HG02623 (cell line): Measurements from ENCODE around the gene DIDO1.
"Not testable (repeated sequence)": the region's sequence is repeated elsewhere in the genome, so short reads cannot be mapped to it uniquely, and the experiment has no call there.

ENCODE experiments used
- ATAC-seq: cut with Tn5 transposase; IDR thresholded peaks from one replicate; pipeline ENCODE4 v1.9.1; 2021; ENCODE audit warnings: moderate library complexity; ENCODE audit not compliant: unreplicated experiment

DIDO1 gene

DNA sequence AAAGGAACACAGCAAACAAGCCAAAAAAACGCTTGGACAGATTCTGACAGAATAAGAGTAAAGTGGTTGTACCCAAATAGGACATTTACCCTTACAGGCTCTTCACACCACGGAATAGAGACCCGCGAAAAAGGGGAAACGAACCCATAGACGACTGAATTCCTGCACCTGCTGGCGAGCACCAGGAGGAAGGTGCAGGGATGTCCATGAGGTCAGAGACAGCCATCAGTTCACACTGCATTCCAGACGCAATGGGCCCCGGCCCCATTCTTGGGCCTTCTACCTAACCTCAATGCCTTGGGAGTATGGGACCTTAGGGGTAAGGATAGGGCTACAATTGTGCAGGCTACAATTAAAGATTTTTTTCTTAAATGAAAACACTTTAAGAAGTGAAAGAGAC lies 5.2 kb upstream of the DIDO1 start:
- ATAC-seq, result no peak

DNA sequence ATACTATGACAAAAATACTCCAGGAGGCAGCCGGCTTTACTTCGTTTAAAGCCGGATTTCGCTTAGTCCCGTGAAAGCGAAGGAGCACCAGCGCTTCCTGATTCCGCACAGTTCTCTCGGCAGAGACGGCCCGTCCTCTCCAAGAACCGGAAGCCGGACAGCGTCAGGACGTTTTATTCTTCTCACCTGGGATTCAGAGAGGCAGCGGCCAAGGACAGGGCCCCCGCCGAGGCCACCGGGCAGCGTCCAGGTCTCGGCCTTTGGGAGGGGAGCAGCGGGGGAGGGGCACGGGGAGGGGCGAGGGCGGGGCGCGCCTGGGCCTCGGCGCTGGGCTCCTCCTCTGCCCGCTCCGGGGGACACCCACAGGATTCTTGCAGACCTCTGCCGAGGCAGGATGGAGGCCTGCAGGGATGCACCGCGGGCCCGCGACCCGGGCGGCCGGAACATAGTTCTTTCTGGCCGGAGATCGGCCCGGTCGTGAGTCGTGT lies 2.8 kb upstream of the DIDO1 start:
- no peak for ATAC-seq

DNA sequence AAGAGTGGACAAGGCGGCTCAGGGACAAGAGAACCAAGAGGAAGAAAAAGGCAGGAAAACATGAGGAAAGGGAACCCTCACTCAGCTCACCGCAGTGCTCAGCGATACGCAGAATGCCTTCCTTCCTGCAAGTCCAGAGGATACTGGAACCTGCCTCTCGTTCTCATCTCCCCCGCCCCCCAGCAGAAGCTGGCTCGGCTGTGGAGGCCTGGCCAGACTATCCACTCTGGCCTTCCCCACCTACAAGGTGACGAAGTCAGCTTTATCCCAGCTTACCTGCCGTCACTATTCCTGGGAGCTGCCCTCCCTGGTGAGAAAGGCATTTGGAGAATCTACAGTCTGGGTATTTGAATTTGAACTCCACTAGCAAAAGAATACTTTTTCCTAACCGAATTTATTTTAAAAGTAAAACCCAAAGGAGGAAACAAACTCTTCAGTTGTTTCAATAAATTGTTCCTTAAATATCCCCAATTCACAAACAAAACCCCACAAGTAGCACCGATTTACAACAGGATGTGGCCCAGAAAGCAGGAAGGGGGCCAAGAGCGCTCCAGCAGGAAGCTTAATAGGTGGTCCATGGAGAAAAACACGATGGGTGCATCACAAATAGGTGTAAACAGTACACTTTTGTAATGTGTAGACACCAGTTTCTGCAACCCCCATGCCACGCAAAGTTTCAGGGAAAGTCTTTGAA lies 2.1 kb upstream of the DIDO1 start:
- no peak for ATAC-seq

DNA sequence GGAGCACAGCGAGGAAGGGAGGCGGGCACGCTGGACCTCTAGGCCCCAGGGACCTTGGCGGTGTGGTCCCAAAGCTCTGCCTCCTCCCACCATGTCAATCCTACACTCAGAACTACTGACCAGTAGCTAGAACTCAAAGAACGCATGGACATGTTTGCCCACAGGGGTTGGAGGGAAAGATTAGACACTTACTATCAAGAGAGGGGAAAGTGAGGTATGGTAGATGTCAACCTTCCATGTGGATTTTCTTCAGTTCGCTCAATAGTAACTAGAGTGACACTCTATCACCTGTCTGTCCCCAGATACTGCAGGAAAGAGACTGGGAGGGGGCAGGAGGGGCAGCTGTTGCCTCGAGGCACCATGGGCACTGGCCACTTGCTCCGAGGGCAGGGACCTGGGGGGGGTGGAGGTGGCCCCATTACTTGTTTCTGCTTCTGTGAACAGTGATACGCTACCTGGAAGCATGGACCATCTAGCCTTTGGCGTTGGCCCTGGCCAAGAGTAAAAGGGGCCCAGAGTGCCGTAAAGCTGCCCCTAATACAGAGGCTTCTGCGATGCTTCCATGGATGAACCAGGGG lies 912 bp upstream of the DIDO1 start:
- no peak for ATAC-seq

DNA sequence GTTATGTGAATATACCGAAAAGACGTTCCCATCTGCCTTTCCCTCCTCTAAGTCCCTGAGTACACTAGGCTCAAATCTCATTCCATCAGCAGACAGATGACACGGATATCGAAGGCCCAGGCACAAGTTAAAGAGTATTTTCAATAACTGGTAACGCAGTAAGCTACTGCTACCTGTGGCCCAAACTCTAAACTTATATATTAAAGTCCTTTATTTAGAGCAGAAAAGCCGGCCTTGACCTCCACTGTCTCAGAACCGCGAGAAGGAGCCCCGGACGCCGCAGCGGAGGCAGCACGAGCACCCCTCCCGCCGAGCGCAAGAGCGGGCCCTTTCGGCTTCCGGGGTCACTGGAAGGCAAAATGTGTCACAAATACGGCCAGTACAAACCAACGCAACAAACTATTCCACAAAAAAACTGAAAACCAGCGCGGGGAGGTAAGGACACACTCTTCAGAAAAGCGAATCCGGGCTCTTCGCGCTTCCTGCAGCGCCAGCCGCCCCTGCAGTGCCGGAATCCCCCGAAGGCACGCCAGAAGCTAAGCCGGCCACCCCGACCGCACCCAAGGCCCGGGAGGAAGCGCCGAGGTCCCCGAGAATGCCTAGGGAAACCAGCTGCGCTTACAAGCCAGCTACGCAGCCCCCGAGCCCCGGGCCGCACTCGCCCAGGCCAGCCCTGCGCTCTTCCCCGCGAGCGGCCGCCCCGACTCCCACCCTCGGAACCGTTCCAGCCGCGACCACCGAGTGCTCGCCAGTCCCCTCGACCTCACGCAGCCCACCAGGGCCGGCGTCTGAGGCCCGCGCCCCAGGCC lies 681 bp downstream of the DIDO1 start:
- peak; percentile 4 for ATAC-seq

DNA sequence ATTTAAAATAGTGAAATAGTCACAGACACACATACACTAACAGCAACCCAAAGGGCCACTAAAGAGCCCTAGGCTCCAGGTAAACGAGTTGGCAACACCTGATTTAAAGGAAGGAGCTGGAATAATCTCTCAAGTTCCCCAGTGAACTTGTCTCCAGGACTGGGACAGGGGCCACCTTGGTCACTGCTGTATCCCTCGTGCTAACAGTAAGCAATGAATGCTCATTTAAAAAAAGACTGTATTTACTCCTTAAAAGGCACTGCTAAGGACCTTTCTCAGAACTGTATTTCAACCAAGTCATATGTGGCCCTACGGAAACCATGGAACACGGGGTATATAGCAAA lies 1.3 kb downstream of the DIDO1 start:
- ATAC-seq, result no peak

DNA sequence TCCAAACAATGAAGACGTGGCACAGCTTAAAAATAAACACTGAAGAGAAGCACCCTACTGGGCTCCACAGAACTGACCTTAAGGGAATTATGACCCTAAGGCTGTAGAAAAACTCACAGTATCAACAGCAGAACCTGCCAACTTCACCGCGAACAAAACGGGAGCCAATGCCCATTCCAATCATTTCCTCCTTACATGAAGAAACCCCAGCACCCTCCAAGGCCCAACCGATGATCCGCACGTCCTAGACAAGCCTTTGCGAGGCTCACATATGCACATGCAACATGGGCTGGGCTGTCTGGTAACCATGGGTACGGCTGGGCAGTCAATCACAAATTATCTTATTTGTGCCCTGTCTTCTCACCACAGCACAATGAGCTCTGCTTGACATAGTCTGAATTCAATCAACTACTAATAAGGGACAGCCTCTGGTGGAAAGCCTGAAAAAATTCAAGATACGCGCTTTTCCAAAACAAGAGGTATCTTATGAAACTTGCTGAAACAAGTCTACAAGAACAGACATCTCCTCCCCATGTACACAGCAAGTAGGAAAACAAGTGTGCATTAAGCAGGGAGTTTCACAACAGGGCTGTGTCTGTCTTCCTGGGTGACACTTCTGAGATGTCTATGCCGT lies 1.7 kb downstream of the DIDO1 start:
- no peak for ATAC-seq

DNA sequence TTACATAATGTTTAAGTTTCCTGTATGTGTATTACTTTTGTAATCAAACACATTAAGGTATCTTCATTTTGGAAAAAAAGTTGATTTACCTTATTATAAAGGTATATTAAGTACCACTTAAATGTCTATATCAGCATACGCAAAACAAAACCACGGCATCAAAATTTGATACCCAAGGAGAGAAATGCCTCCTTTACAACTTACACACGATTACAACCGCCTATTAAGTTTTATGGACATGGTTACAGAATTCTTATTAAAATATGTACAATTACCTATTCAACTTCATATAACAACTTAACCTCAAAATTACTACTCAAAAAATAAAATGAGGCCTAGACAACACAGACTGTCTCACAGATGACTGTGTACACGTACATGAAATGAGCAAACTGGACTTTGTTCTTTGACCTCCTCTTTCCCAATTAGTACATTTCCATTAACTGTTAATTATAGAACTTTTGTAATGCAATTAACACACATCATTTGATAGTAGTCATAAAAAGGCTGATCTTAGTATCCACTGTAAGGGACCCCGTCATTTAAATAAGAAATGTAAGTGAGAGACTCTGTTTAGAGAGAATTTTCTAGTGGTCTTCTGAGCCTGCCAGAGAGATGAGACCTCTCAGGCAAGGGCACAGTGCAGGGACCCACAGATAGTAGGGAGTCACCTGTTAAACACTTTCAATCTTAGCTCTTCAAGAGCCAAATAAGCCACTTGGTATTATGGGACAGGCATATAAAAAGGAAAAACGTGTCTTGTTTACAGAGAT lies 2.5 kb downstream of the DIDO1 start:
- no peak for ATAC-seq

DNA sequence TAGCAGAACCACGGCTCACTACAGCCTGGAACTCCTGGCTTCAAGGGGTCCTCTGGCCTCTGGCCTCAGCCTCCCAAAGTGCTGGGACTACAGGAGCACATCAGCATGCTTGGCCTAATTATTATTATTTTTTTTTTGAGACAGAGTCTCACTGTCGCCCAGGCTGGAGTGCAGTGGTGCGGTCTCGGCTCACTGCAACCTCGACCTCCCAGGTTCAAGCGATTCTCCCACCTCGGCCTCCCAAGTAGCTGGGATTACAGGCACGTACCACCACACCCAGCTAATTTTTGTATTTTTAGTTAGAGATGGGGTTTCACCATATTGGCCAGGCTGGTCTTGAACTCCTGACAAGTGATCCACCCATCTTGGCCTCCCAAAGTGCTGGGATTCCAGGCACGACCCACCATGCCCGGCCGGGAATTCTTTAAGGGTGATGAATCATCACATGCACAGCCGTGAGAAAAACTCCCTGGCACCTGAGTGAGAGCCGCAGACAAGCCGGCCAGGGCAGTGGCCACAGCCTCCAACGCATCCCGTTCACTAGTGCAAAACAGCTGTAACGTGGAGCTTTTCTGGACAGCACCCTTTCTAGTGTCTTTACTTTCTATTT lies 3.1 kb downstream of the DIDO1 start:
- not testable (repeated sequence) for ATAC-seq

DNA sequence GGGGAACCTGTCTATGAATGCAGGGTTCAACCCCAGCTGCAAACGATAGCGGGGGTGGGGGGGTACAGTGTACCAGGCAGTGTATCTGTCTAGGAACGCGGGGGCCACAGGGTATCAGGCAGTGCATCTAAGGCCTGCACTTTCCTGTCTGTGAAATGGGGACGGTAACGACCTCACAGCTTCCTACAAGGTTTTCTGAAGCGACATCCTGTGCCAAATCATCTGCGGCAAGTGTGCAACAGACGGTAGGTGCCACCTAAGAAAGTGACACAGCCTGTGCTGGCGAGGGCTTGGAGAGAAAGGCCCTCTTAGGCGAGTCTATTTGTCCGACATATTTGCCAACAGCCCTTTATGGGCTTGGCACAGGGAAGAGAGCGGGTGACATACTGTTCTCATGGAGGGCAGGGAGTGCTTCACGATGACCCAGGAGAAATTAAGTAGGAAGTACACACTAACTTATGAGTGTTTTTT lies 3.8 kb downstream of the DIDO1 start:
- ATAC-seq, result no peak

DNA sequence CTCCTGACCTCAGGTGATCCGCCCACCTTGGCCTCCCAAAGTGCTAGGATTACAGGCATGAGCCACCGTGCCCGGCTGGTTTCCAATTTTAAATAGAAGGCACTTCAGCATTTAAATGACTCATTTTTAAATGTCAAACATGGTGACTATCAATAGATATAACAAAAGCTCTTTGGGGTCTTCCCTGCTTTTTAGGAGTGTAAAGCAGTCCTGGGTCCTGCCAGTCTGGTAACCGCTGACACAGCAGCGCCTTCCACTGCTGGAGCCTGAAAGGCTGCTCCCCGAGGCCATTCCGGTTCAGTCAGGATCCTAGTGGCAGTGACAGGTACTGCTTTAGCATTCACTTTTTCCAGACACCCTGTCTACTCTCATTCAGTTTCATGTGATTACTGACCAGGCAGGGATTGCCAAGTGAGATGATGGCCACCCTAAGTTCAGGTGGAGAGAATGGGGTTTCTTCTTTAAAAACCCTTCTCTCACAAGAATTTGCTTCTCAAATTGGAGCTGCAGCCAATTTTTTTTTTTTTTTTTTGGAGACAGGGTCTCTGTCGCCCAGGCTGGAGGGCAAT lies 5.1 kb downstream of the DIDO1 start:
- no peak for ATAC-seq

DNA sequence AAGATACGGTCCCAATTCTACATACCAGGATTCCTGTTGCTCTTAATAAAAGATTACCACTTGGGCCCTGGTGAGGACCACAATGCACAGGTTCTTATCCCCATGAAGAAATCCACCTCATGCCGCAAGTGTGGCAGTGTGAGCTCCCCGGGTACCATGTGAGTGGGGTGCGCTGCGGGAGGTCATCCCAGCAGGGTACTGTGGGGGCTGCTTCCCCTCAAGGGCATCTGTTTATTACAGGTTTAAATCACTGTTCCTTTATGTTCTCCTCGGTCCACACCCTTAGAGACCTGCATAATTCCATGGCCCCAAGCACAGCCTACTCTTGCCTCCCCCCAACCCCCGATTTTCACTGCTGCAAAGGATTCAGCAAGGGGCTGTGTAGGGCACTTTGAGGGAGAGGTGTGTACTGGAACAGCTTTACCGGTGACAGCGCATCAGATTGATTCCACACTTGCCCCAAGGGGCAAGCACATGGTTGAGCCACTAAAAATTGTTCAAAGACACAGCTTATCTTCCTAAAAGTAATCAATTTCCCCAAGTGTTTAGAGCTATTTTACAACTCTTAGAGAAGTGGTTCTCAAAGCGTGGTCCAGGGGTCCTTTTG lies 6.2 kb downstream of the DIDO1 start:
- no peak for ATAC-seq

DNA sequence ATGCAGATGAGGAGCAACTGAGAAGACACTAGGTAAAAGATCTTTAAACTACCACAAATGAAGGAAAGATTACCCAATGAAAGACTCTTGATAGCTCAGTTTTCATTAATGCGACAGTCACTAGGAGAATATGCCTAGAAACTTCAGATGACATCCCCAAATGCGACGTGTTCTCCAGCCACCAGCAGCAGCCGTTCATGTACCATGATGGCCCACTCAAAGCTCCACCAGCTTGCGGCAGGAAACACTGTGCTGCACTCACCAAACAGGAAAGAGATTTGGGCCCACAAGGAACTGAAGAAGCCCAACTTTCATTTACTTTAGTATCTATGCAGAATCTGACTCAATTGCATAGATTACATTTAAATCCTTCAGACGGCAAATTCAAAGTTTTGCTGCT lies 7.5 kb downstream of the DIDO1 start:
- no peak for ATAC-seq

DNA sequence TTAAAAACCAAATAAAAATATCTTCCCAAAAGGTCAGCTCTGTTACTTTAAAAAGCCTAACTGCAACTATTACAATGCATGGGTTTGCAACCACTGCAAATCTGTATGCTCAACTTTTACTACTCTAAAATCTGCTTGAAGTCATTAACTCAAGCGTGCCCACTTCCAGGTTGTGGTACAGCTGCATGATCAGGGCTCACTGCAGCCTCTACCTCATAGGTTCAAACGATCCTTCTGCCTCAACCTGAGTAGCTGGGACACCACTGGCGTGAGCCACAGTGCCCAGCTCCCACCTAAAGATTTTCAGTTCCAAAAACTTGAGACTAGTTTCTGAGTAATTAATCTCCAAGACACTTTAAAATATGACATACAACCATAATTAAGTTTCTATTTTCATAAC lies 8.2 kb downstream of the DIDO1 start:
- ATAC-seq, result no peak

DNA sequence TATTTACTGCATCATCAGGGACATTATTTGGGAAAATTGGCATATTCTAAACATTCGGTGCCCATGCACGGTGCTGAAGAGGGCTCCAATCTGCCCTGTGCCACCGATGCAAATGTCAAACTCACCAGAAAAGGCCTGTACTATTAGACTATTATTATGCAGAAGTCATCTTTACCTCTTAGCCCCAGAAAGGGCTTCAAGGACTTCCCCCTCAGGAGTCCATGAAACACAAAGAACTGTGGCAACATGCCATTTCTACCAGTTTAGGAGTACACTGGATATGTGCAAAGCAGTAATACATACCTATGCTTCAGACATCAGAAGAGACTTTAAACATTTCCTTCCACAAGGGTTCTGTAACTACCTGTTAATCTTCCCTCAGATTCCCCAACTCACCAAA lies 8.6 kb downstream of the DIDO1 start:
- no peak for ATAC-seq

DNA sequence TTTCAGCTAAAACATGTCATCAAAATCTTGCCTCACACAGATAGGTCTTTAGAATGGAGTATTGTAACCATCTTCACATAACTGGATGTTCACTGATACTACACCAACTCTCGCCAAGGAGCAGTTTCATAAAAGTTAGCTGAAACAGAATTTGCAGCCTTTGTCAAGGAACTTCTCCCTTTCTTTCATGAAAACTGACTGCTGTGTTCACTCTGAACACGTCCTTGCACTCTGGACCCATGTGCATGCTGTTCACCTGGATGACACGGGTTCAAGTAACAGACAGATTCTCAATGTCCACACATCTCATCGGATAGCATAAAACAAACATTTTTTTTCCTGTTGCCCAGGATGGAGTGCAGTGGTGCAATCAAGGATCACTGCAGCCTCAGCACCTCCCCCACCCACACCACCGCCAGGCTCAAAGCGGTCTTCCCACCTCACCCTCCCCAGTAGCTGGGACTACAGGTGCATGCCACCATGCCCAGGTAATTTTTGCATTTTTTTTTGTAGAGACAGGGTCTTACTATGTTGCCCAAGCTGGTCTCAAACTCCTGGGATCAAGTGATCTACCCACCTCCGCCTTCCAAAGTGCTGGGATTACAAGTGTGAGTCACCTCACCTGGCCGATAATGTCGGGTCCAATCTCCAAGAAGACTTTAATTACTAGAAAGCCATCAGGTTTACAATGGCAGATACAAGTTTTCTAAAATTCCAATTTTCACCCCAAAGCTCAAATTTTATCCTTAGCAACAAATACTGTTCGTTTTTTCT lies 9.4 kb downstream of the DIDO1 start:
- ATAC-seq, result no peak

DNA sequence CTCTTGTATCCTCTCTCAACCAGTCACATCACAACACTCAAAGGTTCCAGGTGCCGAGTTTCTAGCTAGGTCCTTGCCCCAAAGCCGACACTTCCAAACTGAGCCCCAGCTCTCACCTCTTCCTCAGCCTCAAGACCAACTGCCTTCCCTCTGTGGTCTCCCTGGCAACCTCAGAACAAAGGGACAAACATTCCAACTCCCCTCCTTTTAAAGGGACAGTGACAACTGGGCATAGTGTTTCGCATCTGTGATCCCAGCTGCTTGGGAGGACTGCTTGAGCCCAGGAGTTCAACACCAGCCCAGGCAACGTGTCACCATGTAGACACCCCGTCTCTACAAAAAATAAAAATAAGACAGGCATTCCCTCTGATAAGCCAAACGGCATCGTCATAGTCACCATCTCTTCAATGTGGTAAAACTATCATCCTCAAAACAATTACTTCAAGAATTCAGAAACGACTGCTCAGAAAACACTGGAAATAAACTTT lies 11.3 kb downstream of the DIDO1 start:
- ATAC-seq, result no peak

DNA sequence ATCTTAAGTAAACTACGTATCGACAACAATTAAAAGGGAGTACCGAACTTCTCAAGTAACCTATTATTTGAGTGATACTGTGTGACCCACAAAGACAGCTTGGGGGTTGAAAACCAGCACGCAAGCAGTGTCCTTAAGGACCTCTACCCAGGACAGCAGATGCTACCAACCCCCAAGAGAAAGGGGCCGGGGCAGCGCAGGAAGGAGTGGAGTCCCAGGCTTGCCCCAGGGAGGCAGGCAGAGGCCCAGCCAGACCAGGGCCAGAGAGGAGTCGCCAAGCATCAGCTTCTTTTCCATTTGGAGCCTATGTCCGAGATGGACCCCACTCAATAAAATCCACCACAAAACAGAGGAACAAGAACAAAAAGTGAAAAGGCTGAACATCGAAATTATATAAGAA lies 11.9 kb downstream of the DIDO1 start:
- ATAC-seq, result no peak
